SU-DHL-6 (cell line): ENCODE measurements around the gene GFOD1.

Experiments used
- H2AFZ ChIP-seq: fragments of 200-600 bp; sonication (generic); 2 replicates; pipeline ENCODE4 v1.6.1; 2014; ENCODE audit warnings: low read depth, mild to moderate bottlenecking, moderate library complexity, mixed read lengths, antibody characterized with exemption, low read length; ENCODE audit not compliant: severe bottlenecking
- H3F3A ChIP-seq: fragments of 200-600 bp; shearing (Covaris generic); 2 replicates; pipeline ENCODE4 v1.6.0; 2016; ENCODE audit warnings: antibody characterized with exemption, mild to moderate bottlenecking; ENCODE audit not compliant: insufficient read depth
- H3K27ac ChIP-seq: fragments of 200-600 bp; sonication (generic); 2 replicates; pipeline ENCODE4 v1.5.1; 2016; ENCODE audit warnings: low read depth, mild to moderate bottlenecking, low read length, moderate library complexity, mixed read lengths
- H3K27me3 ChIP-seq: fragments of 200-600 bp; sonication (generic), shearing (Covaris generic); 2 replicates; pipeline ENCODE4 v1.6.0; 2014; ENCODE audit warnings: mild to moderate bottlenecking, low read length
- H3K36me3 ChIP-seq: fragments of 200-600 bp; sonication (generic); 2 replicates; pipeline ENCODE4 v1.6.1; 2014; ENCODE audit warnings: mild to moderate bottlenecking, low read length, mixed read lengths
- H3K4me2 ChIP-seq: fragments of 300-600, 200-600 bp; shearing (Covaris generic), sonication (generic); 2 replicates; pipeline ENCODE4 v1.6.0; 2014; ENCODE audit warnings: low read length, low read depth, mild to moderate bottlenecking; ENCODE audit not compliant: poor library complexity, severe bottlenecking
- H3K4me3 ChIP-seq: fragments of 200-600 bp; sonication (generic); 2 replicates; pipeline ENCODE4 v1.5.1; 2014; ENCODE audit warnings: antibody characterized with exemption, low read length, mild to moderate bottlenecking, mixed read lengths; ENCODE audit not compliant: insufficient read depth, poor library complexity, severe bottlenecking
- H3K79me2 ChIP-seq: fragments of 200-600 bp; sonication (generic); 2 replicates; pipeline ENCODE4 v1.6.1; 2014; ENCODE audit warnings: mild to moderate bottlenecking, low read length, moderate library complexity; ENCODE audit not compliant: insufficient read depth
- H3K9ac ChIP-seq: fragments of 200-600 bp; sonication (generic); 2 replicates; pipeline ENCODE4 v1.7.0; 2014; ENCODE audit warnings: mild to moderate bottlenecking, low read length
- H3K9me2 ChIP-seq: fragments of 200-600 bp; sonication (generic); replicated peaks from 2 replicates; pipeline ENCODE4 v1.6.1; 2014; ENCODE audit warnings: low read length; ENCODE audit not compliant: insufficient read depth
- H3K9me3 ChIP-seq: fragments of 200-600 bp; sonication (generic); 2 replicates; pipeline ENCODE4 v1.6.1; 2014; ENCODE audit warnings: low read length, mixed read lengths; ENCODE audit not compliant: insufficient read depth
- H4K20me1 ChIP-seq: fragments of 200-600 bp; sonication (generic); 2 replicates; pipeline ENCODE4 v1.6.1; 2014; ENCODE audit warnings: low read depth, mild to moderate bottlenecking, antibody characterized with exemption, low read length, moderate library complexity, mixed read lengths
- EZH2phosphoT487 ChIP-seq: fragments of 200-600 bp; sonication (generic), shearing (Covaris generic); conservative IDR thresholded peaks from 2 replicates; pipeline ENCODE4 v1.6.1; 2018; ENCODE audit warnings: mild to moderate bottlenecking, antibody characterized with exemption, low read length, moderate library complexity, mixed read lengths
- TF ChIP-seq, protein P1 (sequence below): fragments of 200-600 bp; sonication (generic); IDR thresholded peaks from one replicate; pipeline ENCODE4 v1.5.1; 2017; ENCODE audit warnings: antibody characterized with exemption, mild to moderate bottlenecking, low read length, moderate library complexity; ENCODE audit not compliant: insufficient read depth, poor library complexity, severe bottlenecking

Gene GFOD1

GRCh38 chr6:13507306-13507860 lies 20.0 kb upstream of the GFOD1 start:
- H3F3A ChIP-seq, result no peaks in the 10 kb centered on the region
- H4K20me1 ChIP-seq, result no peaks in the 10 kb centered on the region
- no peaks in the 10 kb centered on the region for H3K79me2 ChIP-seq
- no peak overlapping the region for H2AFZ ChIP-seq
- H3K9me2 ChIP-seq, result no peaks in the 10 kb centered on the region
- H3K27me3 ChIP-seq, result 0 out of 2 replicates have a peak, but pooled peaks cover 3% of the 10 kb centered on the region
- no peak overlapping the region for H3K4me2 ChIP-seq
- H3K36me3 ChIP-seq, result no peaks in the 10 kb centered on the region
- TF ChIP-seq, protein P1, sequence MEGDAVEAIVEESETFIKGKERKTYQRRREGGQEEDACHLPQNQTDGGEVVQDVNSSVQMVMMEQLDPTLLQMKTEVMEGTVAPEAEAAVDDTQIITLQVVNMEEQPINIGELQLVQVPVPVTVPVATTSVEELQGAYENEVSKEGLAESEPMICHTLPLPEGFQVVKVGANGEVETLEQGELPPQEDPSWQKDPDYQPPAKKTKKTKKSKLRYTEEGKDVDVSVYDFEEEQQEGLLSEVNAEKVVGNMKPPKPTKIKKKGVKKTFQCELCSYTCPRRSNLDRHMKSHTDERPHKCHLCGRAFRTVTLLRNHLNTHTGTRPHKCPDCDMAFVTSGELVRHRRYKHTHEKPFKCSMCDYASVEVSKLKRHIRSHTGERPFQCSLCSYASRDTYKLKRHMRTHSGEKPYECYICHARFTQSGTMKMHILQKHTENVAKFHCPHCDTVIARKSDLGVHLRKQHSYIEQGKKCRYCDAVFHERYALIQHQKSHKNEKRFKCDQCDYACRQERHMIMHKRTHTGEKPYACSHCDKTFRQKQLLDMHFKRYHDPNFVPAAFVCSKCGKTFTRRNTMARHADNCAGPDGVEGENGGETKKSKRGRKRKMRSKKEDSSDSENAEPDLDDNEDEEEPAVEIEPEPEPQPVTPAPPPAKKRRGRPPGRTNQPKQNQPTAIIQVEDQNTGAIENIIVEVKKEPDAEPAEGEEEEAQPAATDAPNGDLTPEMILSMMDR, result no peak
- TF ChIP-seq EZH2phosphoT487, result no peak
- no peak overlapping the region for H3K9ac ChIP-seq
- H3K27ac ChIP-seq, result no peak overlapping the region
- H3K4me3 ChIP-seq, result no peak overlapping the region
- peaks cover 6% of the 10 kb centered on the region; the same call in 1 of the 2 replicates for H3K9me3 ChIP-seq

- H4K20me1 ChIP-seq, result no peaks in the 10 kb centered on the region
- H3K9me3 ChIP-seq, result peaks cover 6% of the 10 kb centered on the region; the same call in 1 of the 2 replicates
- H3K4me3 ChIP-seq, result no peak overlapping the region
- H3K9me2 ChIP-seq, result no peaks in the 10 kb centered on the region
- no peaks in the 10 kb centered on the region for H3F3A ChIP-seq
- no peaks in the 10 kb centered on the region for H3K36me3 ChIP-seq
- TF ChIP-seq, protein P1, result no peak
- no peak for TF ChIP-seq EZH2phosphoT487
- H3K27ac ChIP-seq, result no peak overlapping the region
- no peak overlapping the region for H3K4me2 ChIP-seq
- no peak overlapping the region for H3K9ac ChIP-seq
- H2AFZ ChIP-seq, result no peak overlapping the region
- H3K27me3 ChIP-seq, result 0 out of 2 replicates have a peak, but pooled peaks cover 3% of the 10 kb centered on the region
- H3K79me2 ChIP-seq, result no peaks in the 10 kb centered on the region
These were observed 17.9 kb upstream of the GFOD1 start for GRCh38 chr6:13505345-13505734.

GRCh38 chr6:13504611-13505344 lies 17.4 kb upstream of the GFOD1 start:
- TF ChIP-seq EZH2phosphoT487, result no peak
- TF ChIP-seq, protein P1, result no peak
- H3K9me3 ChIP-seq, result 0 out of 2 replicates have a peak, but pooled peaks cover under 1% of the 10 kb centered on the region
- H3K9me2 ChIP-seq, result no peaks in the 10 kb centered on the region
- H3K9ac ChIP-seq, result no peak overlapping the region
- no peaks in the 10 kb centered on the region for H3F3A ChIP-seq
- H4K20me1 ChIP-seq, result no peaks in the 10 kb centered on the region
- no peak overlapping the region for H3K27ac ChIP-seq
- no peak overlapping the region for H3K4me3 ChIP-seq
- no peaks in the 10 kb centered on the region for H3K36me3 ChIP-seq
- H3K27me3 ChIP-seq, result 0 out of 2 replicates have a peak, but pooled peaks cover 3% of the 10 kb centered on the region
- H3K4me2 ChIP-seq, result no peak overlapping the region
- no peaks in the 10 kb centered on the region for H3K79me2 ChIP-seq
- no peak overlapping the region for H2AFZ ChIP-seq
